Smooth muscle cell (in vitro differentiated cells): ENCODE measurements around the gene COL6A1. TPM values are rescaled to one million over a fixed set of nuclear protein-coding genes. Genes with fewer than 3 reads are reported as not detected.

Experiments
- DNase-seq: peaks from one replicate; lab custom pipeline; 2025; ENCODE audit not compliant: unreplicated experiment; lab: John Stamatoyannopoulos, UW
- H2AFZ ChIP-seq: fragments of 200-600 bp; sonication (generic); 2 replicates; pipeline ENCODE4 v1.6.0; 2016; ENCODE audit warnings: antibody characterized with exemption, low read depth, mild to moderate bottlenecking
- H3F3A ChIP-seq: fragments of 200-600 bp; sonication (generic); 2 replicates; pipeline ENCODE4 v1.6.0; 2017; ENCODE audit warnings: antibody characterized with exemption, low read depth
- H3K27ac ChIP-seq: fragments of 200-600 bp; sonication (generic); 2 replicates; pipeline ENCODE4 v1.5.1; 2016; ENCODE audit warnings: low read depth, mild to moderate bottlenecking
- H3K27me3 ChIP-seq: fragments of 200-600 bp; sonication (generic); 2 replicates; pipeline ENCODE4 v1.6.1; 2016; ENCODE audit warnings: low read depth, mild to moderate bottlenecking
- H3K36me3 ChIP-seq: fragments of 200-600 bp; sonication (generic); 2 replicates; pipeline ENCODE4 v1.5.1; 2016; ENCODE audit warnings: low read depth
- H3K4me1 ChIP-seq: fragments of 200-600 bp; sonication (generic); 2 replicates; pipeline ENCODE4 v1.5.1; 2016; ENCODE audit warnings: low read depth
- H3K4me2 ChIP-seq: fragments of 200-600 bp; sonication (generic); 2 replicates; pipeline ENCODE4 v1.6.0; 2016; ENCODE audit warnings: mild to moderate bottlenecking
- H3K4me3 ChIP-seq: fragments of 200-600 bp; sonication (generic); 2 replicates; pipeline ENCODE4 v1.5.1; 2016; ENCODE audit warnings: mild to moderate bottlenecking
- H3K79me2 ChIP-seq: fragments of 200-600 bp; sonication (generic); 2 replicates; pipeline ENCODE4 v1.6.0; 2016; ENCODE audit warnings: low read depth, mild to moderate bottlenecking
- H3K9ac ChIP-seq: fragments of 200-600 bp; sonication (generic); 2 replicates; pipeline ENCODE4 v1.6.0; 2016; ENCODE audit warnings: low read depth
- H3K9me3 ChIP-seq: fragments of 200-600 bp; sonication (generic); replicated peaks from 2 replicates; pipeline ENCODE4 v1.5.1; 2016; ENCODE audit warnings: low read depth
- H4K20me1 ChIP-seq: fragments of 200-600 bp; sonication (generic); 2 replicates; pipeline ENCODE4 v1.6.0; 2016; ENCODE audit warnings: low read depth
- CTCF ChIP-seq: fragments of 200-600 bp; sonication (generic); IDR thresholded peaks from 2 replicates; pipeline ENCODE4 v1.5.1; 2017; ENCODE audit warnings: borderline replicate concordance, mild to moderate bottlenecking, antibody characterized with exemption; ENCODE audit not compliant: insufficient read depth, poor library complexity, severe bottlenecking
- WGBS: methylation state at CpG from one replicate; pipeline ENCODE4 v1.1.7; 2016; ENCODE audit warnings: low lambda C conversion rate; 5-methylcytosine and 5-hydroxymethylcytosine counted together
- polyA plus RNA-seq: library from polyadenylated mRNA; unstranded; fragments of >200 nt; fragmentation: Nextera tagmentation; extraction: Ambion mirVana; gene quantifications from 2 replicates; pipeline ENCODE4 v1.2.1, GENCODE V29; 2016
- total RNA-seq: library from RNA; depleted of rRNA; stranded (reverse); fragments of >200 nt; gene quantifications from 2 replicates; pipeline ENCODE4 v1.2.3, GENCODE V29; 2014

COL6A1 gene
- total and polyA plus RNA-seq, 2 experiments from 2014 or later: 1,292 to 2,827 TPM

DNA sequence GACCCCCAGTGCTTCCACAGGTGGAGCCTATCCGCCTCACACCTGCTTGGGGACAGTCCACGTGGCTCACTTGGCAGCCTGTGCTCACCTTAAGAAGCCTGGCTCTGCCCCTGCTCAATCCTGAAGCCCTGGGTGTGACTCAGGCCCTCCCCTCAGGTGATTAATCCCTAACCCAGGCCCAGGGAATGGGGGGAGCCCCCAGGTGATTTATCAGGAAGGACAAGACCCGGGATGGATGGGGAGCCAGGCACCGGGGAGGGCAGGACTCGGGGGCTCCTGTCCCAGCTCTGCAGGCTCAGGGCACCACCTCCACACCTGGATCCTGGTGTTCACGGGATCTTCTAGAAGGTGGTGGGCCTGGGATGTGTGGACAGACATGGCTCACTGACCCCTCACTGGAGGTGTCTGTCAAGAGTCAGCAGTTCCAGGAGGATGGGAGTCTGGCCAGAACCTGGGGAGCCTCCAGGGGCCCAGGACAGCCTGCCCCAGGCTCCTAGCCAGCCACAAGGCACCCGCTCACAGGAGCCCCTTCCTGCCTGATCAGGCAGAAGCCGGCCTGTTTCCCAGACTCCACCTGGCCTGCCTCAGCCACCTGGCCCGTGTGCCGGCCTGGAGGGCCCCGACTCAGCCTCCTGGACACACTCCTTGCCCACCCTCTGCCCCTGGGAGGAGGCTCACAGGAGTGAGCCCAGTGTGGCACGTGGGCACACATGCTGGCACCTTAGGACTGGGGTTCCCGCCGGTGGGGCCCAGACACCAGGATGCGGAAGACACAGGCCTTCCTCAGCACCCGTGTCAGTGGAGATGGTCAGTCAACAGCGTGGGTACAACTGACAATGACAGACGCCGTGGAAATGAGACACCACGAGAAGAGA is 38.6 kb upstream of the COL6A1 start:
- DNase-seq: no peak
- H3K79me2 ChIP-seq: no peaks in the 10 kb centered on the region
- no peak overlapping the region for H3K4me3 ChIP-seq
- H4K20me1 ChIP-seq: no peaks in the 10 kb centered on the region
- H3K4me2 ChIP-seq: no peak overlapping the region
- no peak for TF ChIP-seq CTCF
- no peak overlapping the region for H3K9ac ChIP-seq
- H3K9me3 ChIP-seq: no peaks in the 10 kb centered on the region
- H3F3A ChIP-seq: no peaks in the 10 kb centered on the region
- H3K27ac ChIP-seq: no peak overlapping the region
- no peaks in the 10 kb centered on the region for H3K4me1 ChIP-seq
- 91% methylated on average over 20 of the region's 20 CpGs for WGBS
- no peaks in the 10 kb centered on the region for H3K27me3 ChIP-seq
- no peaks in the 10 kb centered on the region for H3K36me3 ChIP-seq
- H2AFZ ChIP-seq: no peak overlapping the region

DNA sequence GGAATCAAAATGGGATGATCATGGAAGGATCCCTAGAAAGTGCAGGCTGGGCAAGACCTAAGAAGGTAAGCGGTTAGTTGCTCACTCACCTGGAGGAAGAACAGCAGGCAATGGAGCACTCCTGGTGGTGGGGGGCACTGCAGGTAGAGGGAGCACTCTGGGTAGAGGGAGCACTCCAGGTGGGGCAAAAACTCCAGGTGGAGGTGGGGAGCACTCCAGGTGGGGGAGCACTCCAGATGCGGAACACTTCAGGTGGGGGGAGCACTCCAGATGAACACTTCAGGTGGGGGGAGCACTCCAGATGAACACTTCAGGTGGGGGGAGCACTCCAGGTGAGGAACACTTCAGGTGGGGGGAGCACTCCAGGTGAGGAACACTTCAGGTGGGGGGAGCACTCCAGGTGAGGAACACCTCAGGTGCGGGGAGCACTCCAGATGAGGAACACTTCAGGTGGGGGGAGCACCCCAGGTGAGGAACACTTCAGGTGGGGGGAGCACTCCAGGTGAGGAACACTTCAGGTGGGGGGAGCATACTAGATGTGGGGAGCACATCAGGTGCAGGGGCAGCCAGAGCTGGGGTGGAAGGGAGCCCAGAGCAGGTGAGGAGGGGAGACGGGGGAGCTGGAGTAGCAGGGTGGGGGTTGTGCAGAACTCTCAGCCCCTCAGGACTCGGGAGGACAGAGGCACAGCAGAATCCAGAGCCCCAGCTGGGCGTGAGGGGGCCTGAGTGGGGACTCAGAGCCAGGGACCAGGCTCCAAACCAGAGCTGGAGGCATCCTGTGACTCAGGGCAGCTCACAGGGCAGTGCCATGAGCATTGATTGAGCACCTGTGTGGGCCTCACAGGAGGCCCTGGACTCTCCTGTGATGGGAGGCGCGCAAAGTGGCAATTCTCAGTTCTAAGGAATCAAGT is 37.7 kb upstream of the COL6A1 start:
- no peak for DNase-seq
- no peaks in the 10 kb centered on the region for H3K36me3 ChIP-seq
- no peak overlapping the region for H3K9ac ChIP-seq
- H4K20me1 ChIP-seq: no peaks in the 10 kb centered on the region
- no peak overlapping the region for H3K27ac ChIP-seq
- no peaks in the 10 kb centered on the region for H3K79me2 ChIP-seq
- H3K4me1 ChIP-seq: no peaks in the 10 kb centered on the region
- H2AFZ ChIP-seq: no peak overlapping the region
- H3K27me3 ChIP-seq: no peaks in the 10 kb centered on the region
- no peaks in the 10 kb centered on the region for H3K9me3 ChIP-seq
- no peaks in the 10 kb centered on the region for H3F3A ChIP-seq
- H3K4me3 ChIP-seq: no peak overlapping the region
- WGBS: 92% methylated on average over 7 of the region's 8 CpGs
- no peak for TF ChIP-seq CTCF
- H3K4me2 ChIP-seq: no peak overlapping the region

DNA sequence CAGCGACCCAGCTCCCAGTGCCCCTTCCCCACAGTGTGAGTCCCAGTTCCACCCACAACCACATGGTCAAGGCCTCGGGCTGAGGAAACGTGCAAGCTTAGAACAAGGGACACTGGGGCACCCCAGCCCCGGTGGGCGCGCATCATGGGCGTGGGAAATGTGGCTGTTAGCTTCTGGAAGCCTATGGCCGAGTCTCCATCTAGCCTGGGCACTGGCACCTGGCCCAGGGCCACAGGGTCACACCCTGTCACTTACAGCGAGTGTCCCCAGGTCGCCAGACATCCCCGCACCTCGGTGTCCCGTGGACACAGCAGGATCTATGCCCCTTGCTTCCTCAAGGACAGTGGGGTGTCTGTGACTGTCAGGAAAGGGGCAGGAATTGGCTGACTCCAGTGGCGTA is 37.0 kb upstream of the COL6A1 start:
- H3K79me2 ChIP-seq: no peaks in the 10 kb centered on the region
- H3K27ac ChIP-seq: no peak overlapping the region
- no peaks in the 10 kb centered on the region for H3K4me1 ChIP-seq
- TF ChIP-seq CTCF: no peak
- H4K20me1 ChIP-seq: no peaks in the 10 kb centered on the region
- no peaks in the 10 kb centered on the region for H3K36me3 ChIP-seq
- no peaks in the 10 kb centered on the region for H3K27me3 ChIP-seq
- 94% methylated on average over 14 of the region's 14 CpGs for WGBS
- no peak overlapping the region for H2AFZ ChIP-seq
- no peaks in the 10 kb centered on the region for H3F3A ChIP-seq
- no peak overlapping the region for H3K4me2 ChIP-seq
- H3K9ac ChIP-seq: no peak overlapping the region
- no peaks in the 10 kb centered on the region for H3K9me3 ChIP-seq
- no peak for DNase-seq
- no peak overlapping the region for H3K4me3 ChIP-seq
